ENCODE results near the gene SLC38A6. TPM values are rescaled to one million over a fixed set of nuclear protein-coding genes. Genes with fewer than 3 reads are reported as not detected.
"Not testable (repeated sequence)": the region's sequence is repeated elsewhere in the genome, so short reads cannot be mapped to it uniquely, and the experiment has no call there.

Gene SLC38A6
- total and polyA plus RNA-seq, 5 donors: 5.4 to 9.1 (median 6.1) TPM

GRCh38 chr14:61051621-61052020, 70.6 kb downstream of the SLC38A6 start:
- no peaks in the 10 kb centered on the region for H3K4me1 ChIP-seq (ENCODE audit: control insufficient read depth, insufficient read depth, low read length)
- H3K27ac ChIP-seq (ENCODE audit: low read length): no peak overlapping the region
- no peaks in the 10 kb centered on the region for H3K9me3 ChIP-seq (ENCODE audit: control insufficient read depth, low read length)
- no peaks in the 10 kb centered on the region for H3K27me3 ChIP-seq (ENCODE audit: control insufficient read depth, insufficient read depth)
- H3K4me3 ChIP-seq (ENCODE audit: low read length): no peak overlapping the region
- ATAC-seq (no peak), DNase-seq (no peak)
- 91% methylated on average over 3 of the region's 3 CpGs for WGBS
- intact Hi-C loops (cut with DNase I): no loop called here

DNA sequence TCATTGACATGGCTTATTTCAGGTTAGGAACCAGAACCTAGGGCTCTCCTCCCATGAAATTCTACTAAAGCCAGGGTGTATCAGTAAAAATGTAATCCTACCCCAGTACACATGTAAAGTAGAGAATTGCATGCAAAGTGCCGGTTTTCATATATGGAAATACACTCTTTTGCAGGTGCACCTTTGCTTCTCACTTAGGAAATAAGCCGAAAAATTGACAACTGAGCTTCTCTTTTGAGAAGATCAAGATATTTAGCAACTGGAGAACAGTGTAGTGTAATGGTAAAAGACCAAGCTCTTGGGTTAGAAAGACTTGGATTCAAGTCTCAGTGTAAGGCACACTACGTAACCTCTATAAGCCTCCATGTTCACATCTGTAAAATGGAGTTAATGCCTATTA, 82.4 kb downstream of the SLC38A6 start:
- Histone ChIP-seq H3K27me3 (ENCODE audit: control insufficient read depth, insufficient read depth) (no peaks in the 10 kb centered on the region), H3K4me1 (ENCODE audit: control insufficient read depth, insufficient read depth, low read length) (peaks cover 3% of the 10 kb centered on the region), H3K9me3 (ENCODE audit: control insufficient read depth, low read length) (no peaks in the 10 kb centered on the region), H3K27ac (ENCODE audit: low read length) (no peak overlapping the region), H3K4me3 (ENCODE audit: low read length) (no peak overlapping the region)
- WGBS: 99% methylated on average over 3 of the region's 3 CpGs
- intact Hi-C loops (cut with DNase I): no loop called here
- ATAC-seq (no peak), DNase-seq (no peak)

GRCh38 chr14:61064210-61064609, 83.2 kb downstream of the SLC38A6 start:
- Histone ChIP-seq H3K4me1 (ENCODE audit: control insufficient read depth, insufficient read depth, low read length) (peaks cover 3% of the 10 kb centered on the region), H3K4me3 (ENCODE audit: low read length) (no peak overlapping the region), H3K27ac (ENCODE audit: low read length) (no peak overlapping the region), H3K9me3 (ENCODE audit: control insufficient read depth, low read length) (no peaks in the 10 kb centered on the region), H3K27me3 (ENCODE audit: control insufficient read depth, insufficient read depth) (no peaks in the 10 kb centered on the region)
- ATAC-seq (no peak), DNase-seq (no peak)
- 94% methylated on average over 2 of the region's 2 CpGs for WGBS
- intact Hi-C loops (cut with DNase I): no loop called here

DNA sequence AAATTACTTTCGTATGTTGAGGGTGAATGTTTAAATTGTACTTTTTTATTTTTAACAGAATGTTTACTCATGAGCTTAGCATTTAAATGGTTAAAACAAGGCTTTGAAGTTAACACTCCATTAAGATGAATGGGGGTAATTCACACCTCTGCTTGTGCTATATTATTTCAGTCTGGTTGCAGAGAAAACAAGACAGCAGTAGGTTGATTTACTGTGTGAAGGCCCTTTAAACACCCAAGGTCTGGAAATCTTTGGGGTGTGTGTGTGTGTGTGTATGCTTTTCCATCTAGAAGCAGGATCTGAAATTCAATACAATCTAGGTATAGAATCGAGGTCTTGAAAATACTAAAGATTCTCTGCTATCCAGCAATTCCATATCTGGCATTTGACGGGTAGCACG, 83.8 kb downstream of the SLC38A6 start:
- 91% methylated on average over 4 of the region's 4 CpGs for WGBS
- H3K4me1 ChIP-seq (ENCODE audit: control insufficient read depth, insufficient read depth, low read length): peaks cover 3% of the 10 kb centered on the region
- intact Hi-C loops (cut with DNase I): no loop called here
- DNase-seq (no peak), ATAC-seq (no peak)
- H3K4me3 ChIP-seq (ENCODE audit: low read length): no peak overlapping the region
- H3K9me3 ChIP-seq (ENCODE audit: control insufficient read depth, low read length): no peaks in the 10 kb centered on the region
- no peaks in the 10 kb centered on the region for H3K27me3 ChIP-seq (ENCODE audit: control insufficient read depth, insufficient read depth)
- no peak overlapping the region for H3K27ac ChIP-seq (ENCODE audit: low read length)

DNA sequence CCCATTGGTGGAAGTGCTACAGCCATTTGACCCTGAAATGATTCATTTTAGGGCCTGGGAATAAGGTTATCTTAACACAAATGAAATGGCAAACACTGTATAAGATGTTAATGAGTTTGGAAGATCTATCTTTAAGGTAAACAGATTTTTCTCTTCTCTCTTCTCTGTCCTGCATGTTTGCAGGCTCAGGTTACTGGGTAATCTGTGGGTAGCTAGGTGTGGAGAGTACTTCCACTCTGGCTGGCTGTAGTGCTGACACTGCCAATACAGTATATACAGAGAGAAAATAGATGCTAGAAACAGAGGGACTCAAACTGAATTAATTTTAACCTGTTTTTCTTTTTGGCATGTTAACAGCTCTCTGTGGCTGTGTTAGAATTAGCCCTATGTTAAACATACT, 84.6 kb downstream of the SLC38A6 start:
- Histone ChIP-seq H3K27me3 (ENCODE audit: control insufficient read depth, insufficient read depth) (no peaks in the 10 kb centered on the region), H3K4me1 (ENCODE audit: control insufficient read depth, insufficient read depth, low read length) (peaks cover 3% of the 10 kb centered on the region), H3K27ac (ENCODE audit: low read length) (no peak overlapping the region), H3K9me3 (ENCODE audit: control insufficient read depth, low read length) (no peaks in the 10 kb centered on the region), H3K4me3 (ENCODE audit: low read length) (no peak overlapping the region)
- no peak for DNase-seq
- no peak for ATAC-seq
- intact Hi-C loops (cut with DNase I): no loop called here

GRCh38 chr14:61072442-61072841, 91.4 kb downstream of the SLC38A6 start:
- H3K27ac ChIP-seq (ENCODE audit: low read length); DNase-seq; ATAC-seq; H3K4me1 ChIP-seq (ENCODE audit: control insufficient read depth, insufficient read depth, low read length); H3K9me3 ChIP-seq (ENCODE audit: control insufficient read depth, low read length); H3K4me3 ChIP-seq (ENCODE audit: low read length); intact Hi-C loops (cut with DNase I); H3K27me3 ChIP-seq (ENCODE audit: control insufficient read depth, insufficient read depth): not testable (repeated sequence)

DNA sequence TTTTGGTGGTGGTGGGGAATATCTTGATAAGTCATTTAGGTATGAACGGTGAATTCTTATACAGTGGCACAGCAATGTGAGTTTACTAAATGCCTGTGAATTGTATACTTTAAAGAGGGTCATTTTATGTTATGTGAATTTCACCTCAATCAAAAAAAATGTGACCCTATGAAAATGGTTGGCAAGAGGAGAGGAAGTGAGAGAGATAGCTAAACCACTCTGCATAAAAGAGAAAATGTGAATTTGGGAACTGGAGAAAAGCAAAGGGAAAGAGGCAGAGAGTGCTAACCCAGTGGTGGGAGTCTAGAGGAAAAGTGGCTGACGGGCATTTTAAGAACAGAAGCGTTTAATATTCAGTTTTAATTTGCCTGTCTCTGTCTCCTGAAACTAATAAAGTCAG, 93.8 kb downstream of the SLC38A6 start:
- no peaks in the 10 kb centered on the region for H3K27me3 ChIP-seq (ENCODE audit: control insufficient read depth, insufficient read depth)
- no peaks in the 10 kb centered on the region for H3K9me3 ChIP-seq (ENCODE audit: control insufficient read depth, low read length)
- no peaks in the 10 kb centered on the region for H3K4me1 ChIP-seq (ENCODE audit: control insufficient read depth, insufficient read depth, low read length)
- H3K27ac ChIP-seq (ENCODE audit: low read length): no peak overlapping the region
- ATAC-seq: no peak
- 89% methylated on average over 3 of the region's 3 CpGs for WGBS
- DNase-seq: no peak
- intact Hi-C loops (cut with DNase I): no loop called here
- no peak overlapping the region for H3K4me3 ChIP-seq (ENCODE audit: low read length)

- DNase-seq: no peak
- 88% methylated on average over 2 of the region's 2 CpGs for WGBS
- intact Hi-C loops (cut with DNase I): no loop called here
- ATAC-seq: no peak
- no peak overlapping the region for H3K4me3 ChIP-seq (ENCODE audit: low read length)
- H3K4me1 ChIP-seq (ENCODE audit: control insufficient read depth, insufficient read depth, low read length): no peaks in the 10 kb centered on the region
- H3K9me3 ChIP-seq (ENCODE audit: control insufficient read depth, low read length): no peaks in the 10 kb centered on the region
- no peaks in the 10 kb centered on the region for H3K27me3 ChIP-seq (ENCODE audit: control insufficient read depth, insufficient read depth)
- no peak overlapping the region for H3K27ac ChIP-seq (ENCODE audit: low read length)
Measured at GRCh38 chr14:61076556-61076955, 95.5 kb downstream of the SLC38A6 start.

GRCh38 chr14:61077437-61077836, 96.4 kb downstream of the SLC38A6 start:
- no peak overlapping the region for H3K27ac ChIP-seq (ENCODE audit: low read length)
- H3K4me1 ChIP-seq (ENCODE audit: control insufficient read depth, insufficient read depth, low read length): no peaks in the 10 kb centered on the region
- intact Hi-C loops (cut with DNase I): no loop called here
- DNase-seq (no peak), ATAC-seq (no peak)
- no peaks in the 10 kb centered on the region for H3K9me3 ChIP-seq (ENCODE audit: control insufficient read depth, low read length)
- H3K27me3 ChIP-seq (ENCODE audit: control insufficient read depth, insufficient read depth): no peaks in the 10 kb centered on the region
- no peak overlapping the region for H3K4me3 ChIP-seq (ENCODE audit: low read length)

DNA sequence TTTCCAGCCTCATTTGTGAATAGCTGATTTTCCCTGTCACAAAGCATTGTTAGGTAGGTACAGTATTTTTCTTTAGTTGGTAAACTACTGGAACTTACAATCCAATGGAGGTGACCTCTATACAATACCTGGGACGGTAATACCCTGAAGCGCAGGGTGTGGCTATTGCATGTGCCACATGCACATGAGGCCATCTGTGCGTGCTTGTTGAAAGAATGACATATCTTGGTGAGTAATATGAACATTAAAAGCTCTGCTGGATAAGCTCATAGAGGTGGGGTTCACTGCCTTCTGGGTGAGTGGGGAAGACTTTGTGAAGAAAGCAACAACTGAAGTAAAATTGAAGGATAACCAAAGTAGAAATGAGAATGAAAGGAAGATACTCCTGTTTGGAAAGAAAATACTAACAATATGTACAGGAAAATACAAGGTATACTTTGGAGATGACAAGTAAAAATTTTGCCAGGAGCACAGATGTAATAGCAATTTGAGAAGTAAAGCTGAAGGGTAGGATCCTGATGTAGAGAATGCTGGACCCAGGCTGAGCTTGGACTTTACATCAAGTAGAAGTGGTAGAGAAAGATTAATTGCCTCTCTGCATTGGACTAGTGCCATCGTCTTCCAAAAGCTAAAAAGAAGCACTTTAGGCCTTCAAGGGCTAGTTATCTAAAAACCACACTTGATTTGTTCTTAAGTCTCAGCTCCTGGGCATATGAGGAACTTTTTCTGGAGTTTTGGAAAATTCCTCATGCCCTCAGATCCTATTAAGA, 97.1 kb downstream of the SLC38A6 start:
- H3K27ac ChIP-seq (ENCODE audit: low read length): no peak overlapping the region
- DNase-seq (no peak), ATAC-seq (no peak)
- intact Hi-C loops (cut with DNase I): no loop called here
- no peaks in the 10 kb centered on the region for H3K27me3 ChIP-seq (ENCODE audit: control insufficient read depth, insufficient read depth)
- H3K4me3 ChIP-seq (ENCODE audit: low read length): no peak overlapping the region
- H3K9me3 ChIP-seq (ENCODE audit: control insufficient read depth, low read length): no peaks in the 10 kb centered on the region
- WGBS: 92% methylated on average over 4 of the region's 4 CpGs
- no peaks in the 10 kb centered on the region for H3K4me1 ChIP-seq (ENCODE audit: control insufficient read depth, insufficient read depth, low read length)

DNA sequence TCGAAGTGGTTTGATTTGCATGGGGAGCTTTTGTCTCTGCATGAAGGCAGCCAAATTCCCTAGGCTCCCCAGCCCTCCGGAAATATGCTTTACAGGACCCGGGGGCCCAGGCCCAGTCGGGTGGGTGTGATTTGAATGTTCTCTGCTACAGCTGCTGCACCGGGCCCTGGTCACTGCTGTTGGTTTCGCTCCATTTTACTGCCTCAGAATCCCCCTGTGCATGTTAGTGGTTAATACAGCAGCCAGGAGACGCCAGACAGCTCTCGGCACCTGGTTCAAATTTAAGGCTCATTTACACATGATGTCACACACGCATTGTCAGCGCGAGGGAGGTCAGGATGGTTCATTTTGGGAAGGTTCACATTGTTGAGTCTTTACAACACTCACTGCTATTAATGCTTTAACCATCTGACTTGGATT, 99.6 kb downstream of the SLC38A6 start:
- DNase-seq (no peak), ATAC-seq (no peak)
- 77% methylated on average over 11 of the region's 11 CpGs for WGBS
- H3K9me3 ChIP-seq (ENCODE audit: control insufficient read depth, low read length): no peaks in the 10 kb centered on the region
- H3K27ac ChIP-seq (ENCODE audit: low read length): no peak overlapping the region
- intact Hi-C loops (cut with DNase I): no loop called here
- no peaks in the 10 kb centered on the region for H3K27me3 ChIP-seq (ENCODE audit: control insufficient read depth, insufficient read depth)
- no peaks in the 10 kb centered on the region for H3K4me1 ChIP-seq (ENCODE audit: control insufficient read depth, insufficient read depth, low read length)
- no peak overlapping the region for H3K4me3 ChIP-seq (ENCODE audit: low read length)

DNA sequence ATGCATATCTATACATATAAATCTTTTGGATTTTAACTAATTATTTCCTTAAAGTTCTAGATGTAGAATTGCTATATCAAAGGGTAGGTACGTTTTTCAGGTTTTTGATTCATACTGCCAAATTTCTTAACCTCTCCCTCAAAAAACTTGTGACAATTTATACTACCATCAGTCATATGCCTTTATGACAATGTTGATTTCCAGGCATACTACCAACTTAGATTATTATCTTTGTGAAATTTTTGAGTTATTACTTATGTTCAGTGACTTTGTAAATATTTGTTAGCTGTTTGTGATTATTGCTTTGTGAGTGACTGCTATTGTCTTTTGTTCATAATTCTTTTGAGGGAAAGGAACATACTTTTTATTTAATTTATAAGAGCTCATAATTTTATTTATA, 107.0 kb downstream of the SLC38A6 start:
- H3K27me3 ChIP-seq (ENCODE audit: control insufficient read depth, insufficient read depth): no peaks in the 10 kb centered on the region
- no peak for DNase-seq
- H3K4me1 ChIP-seq (ENCODE audit: control insufficient read depth, insufficient read depth, low read length): no peaks in the 10 kb centered on the region
- H3K4me3 ChIP-seq (ENCODE audit: low read length): no peak overlapping the region
- no peaks in the 10 kb centered on the region for H3K9me3 ChIP-seq (ENCODE audit: control insufficient read depth, low read length)
- ATAC-seq: no peak
- no peak overlapping the region for H3K27ac ChIP-seq (ENCODE audit: low read length)
- WGBS: 93% methylated on average over 1 of the region's 1 CpG
- intact Hi-C loops (cut with DNase I): no loop called here
